Panc1 (cell line): Measurements from ENCODE around the gene RASA3. TPM values are rescaled to one million over a fixed set of nuclear protein-coding genes. Genes with fewer than 3 reads are reported as not detected.

Experiments used
- ATAC-seq: fragments of 200-7000 bp; cut with Tn5 transposase; 2 replicates; pipeline ENCODE4 v1.9.1; 2020; ENCODE audit warnings: mild to moderate bottlenecking, moderate library complexity
- BruUV-seq: library from RNA; stranded (reverse); fragments of 400-500 nt; replicated peaks from 2 replicates; lab custom pipeline; 2021; lab: Mats Ljungman, UMichigan
- CTCF ChIA-PET: fragments of 300-600 bp; sonication (Branson Sonifier 250); formaldehyde crosslinking; loops from one replicate; lab custom pipeline; 2022; ENCODE audit warnings: antibody characterized with exemption; lab: Charles Lee
- POLR2A ChIA-PET: fragments of 300-600 bp; sonication (Branson Sonifier 250); formaldehyde crosslinking; loops from one replicate; lab custom pipeline; 2022; ENCODE audit warnings: antibody characterized with exemption; lab: Charles Lee
- DNase-seq: peaks from one replicate; pipeline ENCODE4 v3.0.0-alpha.2; 2010; ENCODE audit warnings: low read depth, low spot score
- H3K27ac ChIP-seq: 2 replicates; pipeline ENCODE4 v1.5.1; 2011; ENCODE audit warnings: mild to moderate bottlenecking, low read length, inconsistent platforms
- H3K27me3 ChIP-seq: fragments of 200-500 bp; sonication (Bioruptor generic); 2 replicates; pipeline ENCODE4 v1.6.0; 2014; ENCODE audit warnings: low read length, inconsistent platforms; ENCODE audit not compliant: control insufficient read depth, insufficient read depth
- H3K36me3 ChIP-seq: fragments of 200-500 bp; sonication (Bioruptor generic); 2 replicates; pipeline ENCODE4 v1.5.1; 2014; ENCODE audit warnings: inconsistent platforms, mild to moderate bottlenecking, low read length, moderate library complexity; ENCODE audit not compliant: control insufficient read depth, insufficient read depth
- H3K4me1 ChIP-seq: 2 replicates; pipeline ENCODE4 v1.5.1; 2011; ENCODE audit warnings: inconsistent platforms, mild to moderate bottlenecking, low read length, moderate library complexity; ENCODE audit not compliant: control insufficient read depth, insufficient read depth
- H3K4me3 ChIP-seq, 2 experiments: 2 replicates each; pipeline ENCODE4 v1.5.1; 2011 to 2012; ENCODE audit warnings: low read depth in 2 of 2, low read length in 2 of 2, mild to moderate bottlenecking in 2 of 2, inconsistent platforms in 1 of 2, moderate library complexity in 1 of 2
- H3K9me3 ChIP-seq: fragments of 200-500 bp; sonication (Bioruptor generic); 2 replicates; pipeline ENCODE4 v1.5.1; 2014; ENCODE audit warnings: low read depth, mild to moderate bottlenecking, inconsistent platforms, low read length, moderate library complexity; ENCODE audit not compliant: control insufficient read depth, insufficient read depth
- POLR2AphosphoS5 ChIP-seq: IDR thresholded peaks from 2 replicates; pipeline ENCODE4 v1.6.1; 2012; ENCODE audit warnings: mild to moderate bottlenecking, low read depth, low read length, moderate library complexity
- SIN3A ChIP-seq: IDR thresholded peaks from 2 replicates; pipeline ENCODE4 v1.6.1; 2012; ENCODE audit warnings: low read depth, mild to moderate bottlenecking, low read length, moderate library complexity, borderline replicate concordance; ENCODE audit not compliant: insufficient read depth
- TCF7L2 ChIP-seq: IDR thresholded peaks from 2 replicates; pipeline ENCODE4 v1.6.1; 2011; ENCODE audit warnings: mild to moderate bottlenecking, low read depth, low read length, inconsistent platforms
- in situ Hi-C: cut with HindIII; loops from 2 replicates; pipeline ENCODE4 v1.10.0; 2016; ENCODE audit warnings: low sequenced_read_pairs, low pct_unique_long_range_greater_than_20kb
- intact Hi-C: fragments of 100-400 bp; cut with micrococcal nuclease; formaldehyde crosslinking; loops from one replicate; pipeline ENCODE4 v1.10.0; 2022; ENCODE audit not compliant: unreplicated experiment
- total RNA-seq: library from RNA; stranded (reverse); gene quantifications from one replicate; pipeline ENCODE4 v1.2.1, GENCODE V29; 2021; ENCODE audit not compliant: unreplicated experiment
- TF ChIP-seq, protein P1 (sequence below), 2 experiments: IDR thresholded peaks; 2 replicates each; pipeline ENCODE4 v1.6.1; 2011 to 2012; ENCODE audit warnings: low read depth in 2 of 2, control low read depth in 1 of 2, low read length in 1 of 2, mild to moderate bottlenecking in 1 of 2, moderate library complexity in 1 of 2; ENCODE audit not compliant: insufficient read depth in 1 of 2
- TF ChIP-seq, protein P2 (sequence below): fragments of 450-650 bp; IDR thresholded peaks from 2 replicates; pipeline ENCODE4 v1.5.1; 2017; ENCODE audit warnings: mild to moderate bottlenecking

Gene RASA3
- total RNA-seq, 1 experiment from 2014 or later = 33.7 TPM

- ChIA-PET POLR2A (no interaction called here), CTCF (no interaction called here)
- no TSS peak for BruUV-seq
- H3K9me3 ChIP-seq = no peaks in the 10 kb centered on the region
- no peaks in the 10 kb centered on the region for H3K27me3 ChIP-seq
- H3K4me3 ChIP-seq = no peak overlapping the region
- no peaks in the 10 kb centered on the region for H3K4me1 ChIP-seq
- no peak for DNase-seq
- intact Hi-C loops (no loop called here), in situ Hi-C loops (no loop called here)
- no peaks in the 10 kb centered on the region for H3K36me3 ChIP-seq
- H3K27ac ChIP-seq = no peak overlapping the region
- ATAC-seq = no peak
- TF ChIP-seq, protein P1, sequence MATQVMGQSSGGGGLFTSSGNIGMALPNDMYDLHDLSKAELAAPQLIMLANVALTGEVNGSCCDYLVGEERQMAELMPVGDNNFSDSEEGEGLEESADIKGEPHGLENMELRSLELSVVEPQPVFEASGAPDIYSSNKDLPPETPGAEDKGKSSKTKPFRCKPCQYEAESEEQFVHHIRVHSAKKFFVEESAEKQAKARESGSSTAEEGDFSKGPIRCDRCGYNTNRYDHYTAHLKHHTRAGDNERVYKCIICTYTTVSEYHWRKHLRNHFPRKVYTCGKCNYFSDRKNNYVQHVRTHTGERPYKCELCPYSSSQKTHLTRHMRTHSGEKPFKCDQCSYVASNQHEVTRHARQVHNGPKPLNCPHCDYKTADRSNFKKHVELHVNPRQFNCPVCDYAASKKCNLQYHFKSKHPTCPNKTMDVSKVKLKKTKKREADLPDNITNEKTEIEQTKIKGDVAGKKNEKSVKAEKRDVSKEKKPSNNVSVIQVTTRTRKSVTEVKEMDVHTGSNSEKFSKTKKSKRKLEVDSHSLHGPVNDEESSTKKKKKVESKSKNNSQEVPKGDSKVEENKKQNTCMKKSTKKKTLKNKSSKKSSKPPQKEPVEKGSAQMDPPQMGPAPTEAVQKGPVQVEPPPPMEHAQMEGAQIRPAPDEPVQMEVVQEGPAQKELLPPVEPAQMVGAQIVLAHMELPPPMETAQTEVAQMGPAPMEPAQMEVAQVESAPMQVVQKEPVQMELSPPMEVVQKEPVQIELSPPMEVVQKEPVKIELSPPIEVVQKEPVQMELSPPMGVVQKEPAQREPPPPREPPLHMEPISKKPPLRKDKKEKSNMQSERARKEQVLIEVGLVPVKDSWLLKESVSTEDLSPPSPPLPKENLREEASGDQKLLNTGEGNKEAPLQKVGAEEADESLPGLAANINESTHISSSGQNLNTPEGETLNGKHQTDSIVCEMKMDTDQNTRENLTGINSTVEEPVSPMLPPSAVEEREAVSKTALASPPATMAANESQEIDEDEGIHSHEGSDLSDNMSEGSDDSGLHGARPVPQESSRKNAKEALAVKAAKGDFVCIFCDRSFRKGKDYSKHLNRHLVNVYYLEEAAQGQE (IDR thresholded peaks at IDR 0.05; ENCODE audit: insufficient read depth in 1 of 2, low read depth in 2 of 2, low read length in 1 of 2) = no peak
- TF ChIP-seq POLR2AphosphoS5 (no peak), SIN3A (no peak), TCF7L2 (no peak)
- TF ChIP-seq, protein P2, sequence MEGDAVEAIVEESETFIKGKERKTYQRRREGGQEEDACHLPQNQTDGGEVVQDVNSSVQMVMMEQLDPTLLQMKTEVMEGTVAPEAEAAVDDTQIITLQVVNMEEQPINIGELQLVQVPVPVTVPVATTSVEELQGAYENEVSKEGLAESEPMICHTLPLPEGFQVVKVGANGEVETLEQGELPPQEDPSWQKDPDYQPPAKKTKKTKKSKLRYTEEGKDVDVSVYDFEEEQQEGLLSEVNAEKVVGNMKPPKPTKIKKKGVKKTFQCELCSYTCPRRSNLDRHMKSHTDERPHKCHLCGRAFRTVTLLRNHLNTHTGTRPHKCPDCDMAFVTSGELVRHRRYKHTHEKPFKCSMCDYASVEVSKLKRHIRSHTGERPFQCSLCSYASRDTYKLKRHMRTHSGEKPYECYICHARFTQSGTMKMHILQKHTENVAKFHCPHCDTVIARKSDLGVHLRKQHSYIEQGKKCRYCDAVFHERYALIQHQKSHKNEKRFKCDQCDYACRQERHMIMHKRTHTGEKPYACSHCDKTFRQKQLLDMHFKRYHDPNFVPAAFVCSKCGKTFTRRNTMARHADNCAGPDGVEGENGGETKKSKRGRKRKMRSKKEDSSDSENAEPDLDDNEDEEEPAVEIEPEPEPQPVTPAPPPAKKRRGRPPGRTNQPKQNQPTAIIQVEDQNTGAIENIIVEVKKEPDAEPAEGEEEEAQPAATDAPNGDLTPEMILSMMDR = no peak
Measured at GRCh38 chr13:114173745-114174144, 41.3 kb upstream of the RASA3 start.

GRCh38 chr13:114173272-114173671 is 40.8 kb upstream of the RASA3 start:
- Histone ChIP-seq H3K9me3 (no peaks in the 10 kb centered on the region), H3K36me3 (no peaks in the 10 kb centered on the region), H3K4me1 (no peaks in the 10 kb centered on the region), H3K27me3 (no peaks in the 10 kb centered on the region), H3K27ac (no peak overlapping the region), H3K4me3 (no peak overlapping the region)
- CTCF ChIA-PET = no interaction called here
- DNase-seq (no peak), ATAC-seq (no peak)
- in situ Hi-C loops (no loop called here), intact Hi-C loops (no loop called here)
- no TSS peak for BruUV-seq
- TF ChIP-seq POLR2AphosphoS5 = no peak
- POLR2A ChIA-PET = no interaction called here

- POLR2A ChIA-PET = no interaction called here
- no TSS peak for BruUV-seq
Measured at GRCh38 chr13:114167885-114168284, 35.5 kb upstream of the RASA3 start.

More at GRCh38 chr13:114167885-114168284, 35.5 kb upstream of the RASA3 start:
- Histone ChIP-seq H3K4me1 (no peaks in the 10 kb centered on the region), H3K27ac (no peak overlapping the region), H3K4me3 (no peak overlapping the region), H3K9me3 (no peaks in the 10 kb centered on the region), H3K36me3 (no peaks in the 10 kb centered on the region), H3K27me3 (no peaks in the 10 kb centered on the region)
- DNase-seq (no peak), ATAC-seq (no peak)
- in situ Hi-C loops (no loop called here), intact Hi-C loops (no loop called here)
- CTCF ChIA-PET = no interaction called here
- TF ChIP-seq, protein P2 = no peak
- TF ChIP-seq TCF7L2 = no peak
- no peak for TF ChIP-seq SIN3A
- no peak for TF ChIP-seq POLR2AphosphoS5
- TF ChIP-seq, protein P1 (IDR thresholded peaks at IDR 0.05; ENCODE audit: insufficient read depth in 1 of 2, low read depth in 2 of 2, low read length in 1 of 2) = no peak
